Gastrocnemius medialis (tissue), 4 donors: Measurements from ENCODE around the gene SAMD4A. TPM values are rescaled to one million over a fixed set of nuclear protein-coding genes. Genes with fewer than 3 reads are reported as not detected.
"Not testable (repeated sequence)": the region's sequence is repeated elsewhere in the genome, so short reads cannot be mapped to it uniquely, and the experiment has no call there.

Source experiments
- ATAC-seq, 2 donors: fragments of 150-250 bp; one replicate each; pipeline ENCODE4 v1.9.1; 2016
- DNase-seq, 2 donors: peaks; one replicate each; pipeline ENCODE4 v3.0.0-alpha.2; 2019
- H3K27ac ChIP-seq, 4 donors: fragments of 200-600 bp; sonication (generic); 1 replicate in 1 of 4; 2 replicates in 3 of 4; pipeline ENCODE4 v1.5.1; 2016 to 2018; ENCODE audit warnings: mild to moderate bottlenecking in 2 of 4, moderate library complexity in 1 of 4
- H3K27me3 ChIP-seq, 3 donors: fragments of 200-600 bp; sonication (generic) in 2 of 3; 1 replicate in 1 of 3; 2 replicates in 2 of 3; pipeline versions ENCODE4 v1.5.1 to v1.6.0; 2016 to 2019; ENCODE audit warnings: mild to moderate bottlenecking in 1 of 3, moderate library complexity in 1 of 3
- H3K36me3 ChIP-seq, 2 donors: fragments of 200-600 bp; sonication (generic) in 1 of 2; one replicate each; pipeline ENCODE4 v1.5.1; 2017 to 2018
- H3K4me1 ChIP-seq, 2 donors: fragments of 200-600 bp; sonication (generic) in 1 of 2; one replicate each; pipeline ENCODE4 v1.5.1; 2016 to 2017; ENCODE audit warnings: mild to moderate bottlenecking in 2 of 2
- H3K4me3 ChIP-seq, 4 donors: fragments of 200-600 bp; sonication (generic) in 3 of 4; 1 replicate in 1 of 4; 2 replicates in 3 of 4; pipeline ENCODE4 v1.5.1; 2016 to 2019; ENCODE audit warnings: mild to moderate bottlenecking in 2 of 4
- H3K9me3 ChIP-seq, 3 donors: fragments of 200-600 bp; sonication (generic) in 2 of 3; 1 replicate in 1 of 3; 2 replicates in 2 of 3; pipeline ENCODE4 v1.5.1; 2016 to 2019
- CTCF ChIP-seq, 5 experiments: fragments of 450-650 bp in 3 of 5; fragments of 200-600 bp in 2 of 5; sonication (generic) in 2 of 5; IDR thresholded peaks in 4 of 5; conservative IDR thresholded peaks in 1 of 5; 1 replicate in 4 of 5; 2 replicates in 1 of 5; pipeline ENCODE4 v1.5.1; 2016 to 2019; ENCODE audit warnings: antibody characterized with exemption in 5 of 5, mild to moderate bottlenecking in 3 of 5, moderate library complexity in 3 of 5
- POLR2A ChIP-seq, 2 donors: fragments of 450-650 bp; IDR thresholded peaks; one replicate each; pipeline ENCODE4 v1.6.1; 2017; ENCODE audit warnings: antibody characterized with exemption in 2 of 2, mild to moderate bottlenecking in 2 of 2, moderate library complexity in 2 of 2
- in situ Hi-C, 4 donors: fragments of 200-750 bp; cut with MboI; loops; one replicate each; pipeline versions ENCODE4 v1.15.0 to v1.8.0; 2017; ENCODE audit warnings: low sequenced_read_pairs in 4 of 4
- intact Hi-C: fragments of 100-400 bp; cut with DNase I; formaldehyde crosslinking; loops from one replicate; pipeline ENCODE4 v1.15.1; 2023; ENCODE audit warnings: low total_unique reads
- total RNA-seq, 4 donors: library from RNA; depleted of rRNA; stranded (reverse); fragments of >200 nt; gene quantifications; one replicate each; pipeline versions ENCODE4 v1.1.0 to v1.2.3, GENCODE V29; 2016

SAMD4A gene
- total RNA-seq, 4 donors from 2014 or later: 26.4 to 48.0 (median 42.2) TPM

GRCh38 chr14:54797986-54798385 lies 231.1 kb downstream of the SAMD4A start:
- no peak overlapping the region for H3K27ac ChIP-seq
- DNase-seq (no peak), ATAC-seq (no peak)
- no peaks in the 10 kb centered on the region for H3K4me1 ChIP-seq
- TF ChIP-seq CTCF (IDR thresholded peaks at IDR 0.05 in 4 of 5, conservative IDR thresholded peaks at IDR 0.05 in 1 of 5) (no peak), POLR2A (IDR thresholded peaks at IDR 0.05) (no peak)
- H3K4me3 ChIP-seq: no peak overlapping the region
- H3K36me3 ChIP-seq: no peaks in the 10 kb centered on the region
- in situ Hi-C loops (no loop called here), intact Hi-C loops (no loop called here)
- H3K27me3 ChIP-seq: no peaks in the 10 kb centered on the region
- no peaks in the 10 kb centered on the region for H3K9me3 ChIP-seq

- H3K36me3 ChIP-seq: no peaks in the 10 kb centered on the region
- intact Hi-C loops (no loop called here), in situ Hi-C loops (no loop called here)
- TF ChIP-seq CTCF (IDR thresholded peaks at IDR 0.05 in 4 of 5, conservative IDR thresholded peaks at IDR 0.05 in 1 of 5) (no peak), POLR2A (IDR thresholded peaks at IDR 0.05) (no peak)
- ATAC-seq (no peak), DNase-seq (no peak)
- no peaks in the 10 kb centered on the region for H3K4me1 ChIP-seq
- H3K27me3 ChIP-seq: no peaks in the 10 kb centered on the region
- no peak overlapping the region for H3K27ac ChIP-seq
- no peaks in the 10 kb centered on the region for H3K9me3 ChIP-seq
- no peak overlapping the region for H3K4me3 ChIP-seq
These were observed 231.7 kb downstream of the SAMD4A start for GRCh38 chr14:54798465-54799124.

GRCh38 chr14:54801482-54801881 lies 234.6 kb downstream of the SAMD4A start:
- in situ Hi-C loops: loop anchor here in 1 of 4 donors (10.0 kb wide), 1 partner anchor 247 kb away; no protein-coding TSS in a partner anchor
- H3K27ac ChIP-seq, H3K36me3 ChIP-seq, ATAC-seq, DNase-seq, H3K27me3 ChIP-seq, intact Hi-C loops, H3K4me1 ChIP-seq, H3K9me3 ChIP-seq, H3K4me3 ChIP-seq: not testable (repeated sequence)

GRCh38 chr14:54803396-54803795 lies 236.5 kb downstream of the SAMD4A start:
- in situ Hi-C loops: loop anchor here in 1 of 4 donors (10.0 kb wide), 1 partner anchor 249 kb away; no protein-coding TSS in a partner anchor
- no peak for TF ChIP-seq POLR2A (IDR thresholded peaks at IDR 0.05)
- TF ChIP-seq CTCF (IDR thresholded peaks at IDR 0.05 in 4 of 5, conservative IDR thresholded peaks at IDR 0.05 in 1 of 5): no peak
- no peak for ATAC-seq
- Histone ChIP-seq H3K4me3 (no peak overlapping the region), H3K9me3 (no peaks in the 10 kb centered on the region), H3K4me1 (peaks cover 0 to 5% of the 10 kb centered on the region in 2 donors), H3K36me3 (no peaks in the 10 kb centered on the region), H3K27me3 (no peaks in the 10 kb centered on the region), H3K27ac (no peak overlapping the region)
- intact Hi-C loops: no loop called here
- no peak for DNase-seq

GRCh38 chr14:54803926-54804537 lies 237.1 kb downstream of the SAMD4A start:
- intact Hi-C loops: no loop called here
- Histone ChIP-seq H3K27ac (no peak overlapping the region), H3K4me1 (peaks cover 0 to 5% of the 10 kb centered on the region in 2 donors), H3K4me3 (no peak overlapping the region), H3K36me3 (no peaks in the 10 kb centered on the region), H3K27me3 (no peaks in the 10 kb centered on the region), H3K9me3 (no peaks in the 10 kb centered on the region)
- DNase-seq (no peak), ATAC-seq (no peak)
- TF ChIP-seq CTCF (IDR thresholded peaks at IDR 0.05 in 4 of 5, conservative IDR thresholded peaks at IDR 0.05 in 1 of 5): no peak
- in situ Hi-C loops: loop anchor here in 1 of 4 donors (10.0 kb wide), 1 partner anchor 249 kb away; no protein-coding TSS in a partner anchor
